IPS DF 6.9 (cell line): ENCODE data around the gene RIC8B.

Source experiments
- DNase-seq: peaks from one replicate; pipeline ENCODE4 v3.0.0-alpha.2; 2013; ENCODE audit warnings: low read depth, low spot score
- H3K27ac ChIP-seq: one replicate; pipeline ENCODE4 v1.5.1; 2013; ENCODE audit warnings: low read length, control low read depth
- H3K27me3 ChIP-seq: 2 replicates; pipeline ENCODE4 v1.6.1; 2013; ENCODE audit warnings: mild to moderate bottlenecking, low read length; ENCODE audit not compliant: control insufficient read depth, insufficient read depth
- H3K36me3 ChIP-seq: 2 replicates; pipeline ENCODE4 v1.6.1; 2013; ENCODE audit warnings: low read length; ENCODE audit not compliant: control insufficient read depth, insufficient read depth
- H3K4me1 ChIP-seq: 2 replicates; pipeline ENCODE4 v1.6.1; 2013; ENCODE audit warnings: low read length; ENCODE audit not compliant: control insufficient read depth, insufficient read depth
- H3K4me3 ChIP-seq: 2 replicates; pipeline ENCODE4 v1.5.1; 2013; ENCODE audit warnings: mild to moderate bottlenecking, low read length
- H3K9me3 ChIP-seq: 2 replicates; pipeline ENCODE4 v1.6.1; 2013; ENCODE audit warnings: low read length, inconsistent platforms; ENCODE audit not compliant: control insufficient read depth, insufficient read depth
- WGBS: extraction: QIAGEN DNeasy Blood & Tissue Kit; methylation state at CpG from one replicate; pipeline ENCODE4 v1.1.7; 2013; ENCODE audit warnings: mixed read lengths, missing lambda C conversion rate; ENCODE audit not compliant: insufficient read length, insufficient coverage; 5-methylcytosine and 5-hydroxymethylcytosine counted together

The RIC8B gene

GRCh38 chr12:106885541-106886249 is 111.2 kb downstream of the RIC8B start:
- Histone ChIP-seq H3K4me1 (no peaks in the 10 kb centered on the region), H3K4me3 (no peak overlapping the region), H3K27me3 (no peaks in the 10 kb centered on the region), H3K27ac (no peak overlapping the region), H3K9me3 (no peaks in the 10 kb centered on the region), H3K36me3 (peaks cover 2% of the 10 kb centered on the region; the same call in 1 of the 2 replicates)
- WGBS: no CpG with 5 or more reads among the region's 4 CpGs
- no peak for DNase-seq

GRCh38 chr12:106886932-106887331 is 112.5 kb downstream of the RIC8B start:
- H3K27me3 ChIP-seq: no peaks in the 10 kb centered on the region
- H3K36me3 ChIP-seq: peaks cover 2% of the 10 kb centered on the region; the same call in 1 of the 2 replicates
- DNase-seq: no peak
- H3K4me3 ChIP-seq: no peak overlapping the region
- H3K9me3 ChIP-seq: no peaks in the 10 kb centered on the region
- H3K27ac ChIP-seq: no peak overlapping the region
- no CpG with 5 or more reads among the region's 2 CpGs for WGBS
- no peaks in the 10 kb centered on the region for H3K4me1 ChIP-seq

- WGBS: no CpG with 5 or more reads among the region's 5 CpGs
These were observed 114.0 kb downstream of the RIC8B start for GRCh38 chr12:106888348-106888970.

GRCh38 chr12:106889326-106889725 is 114.8 kb downstream of the RIC8B start:
- whole genome bisulfite sequencing: no CpG with 5 or more reads among the region's 6 CpGs
- Histone ChIP-seq H3K27me3 (no peaks in the 10 kb centered on the region), H3K9me3 (no peaks in the 10 kb centered on the region), H3K36me3 (peaks cover 2% of the 10 kb centered on the region; the same call in 1 of the 2 replicates), H3K4me1 (no peaks in the 10 kb centered on the region), H3K27ac (no peak overlapping the region), H3K4me3 (no peak overlapping the region)
- no peak for DNase-seq

More at GRCh38 chr12:106888348-106888970, 114.0 kb downstream of the RIC8B start:
- H3K27ac ChIP-seq: no peak overlapping the region
- H3K4me1 ChIP-seq: no peaks in the 10 kb centered on the region
- no peak overlapping the region for H3K4me3 ChIP-seq
- DNase-seq: no peak
- no peaks in the 10 kb centered on the region for H3K27me3 ChIP-seq
- no peaks in the 10 kb centered on the region for H3K9me3 ChIP-seq
- peaks cover 2% of the 10 kb centered on the region; the same call in 1 of the 2 replicates for H3K36me3 ChIP-seq

- no CpG with 5 or more reads among the region's 4 CpGs for WGBS
- no peak for DNase-seq
- Histone ChIP-seq H3K36me3 (peaks cover 2% of the 10 kb centered on the region; the same call in 1 of the 2 replicates), H3K4me3 (no peak overlapping the region), H3K4me1 (no peaks in the 10 kb centered on the region), H3K27me3 (no peaks in the 10 kb centered on the region), H3K27ac (no peak overlapping the region), H3K9me3 (no peaks in the 10 kb centered on the region)
These were observed 115.6 kb downstream of the RIC8B start for GRCh38 chr12:106889950-106890626.

GRCh38 chr12:106892075-106892474 is 117.6 kb downstream of the RIC8B start:
- H3K4me1 ChIP-seq: no peaks in the 10 kb centered on the region
- no peaks in the 10 kb centered on the region for H3K27me3 ChIP-seq
- H3K27ac ChIP-seq: no peak overlapping the region
- no peak overlapping the region for H3K4me3 ChIP-seq
- no peaks in the 10 kb centered on the region for H3K36me3 ChIP-seq
- DNase-seq: no peak
- whole genome bisulfite sequencing: no CpG with 5 or more reads among the region's 1 CpG
- no peaks in the 10 kb centered on the region for H3K9me3 ChIP-seq

- no peak for DNase-seq
- no peaks in the 10 kb centered on the region for H3K9me3 ChIP-seq
- no CpG with 5 or more reads among the region's 8 CpGs for WGBS
- H3K27ac ChIP-seq: no peak overlapping the region
- no peaks in the 10 kb centered on the region for H3K4me1 ChIP-seq
- H3K36me3 ChIP-seq: no peaks in the 10 kb centered on the region
- no peaks in the 10 kb centered on the region for H3K27me3 ChIP-seq
- H3K4me3 ChIP-seq: no peak overlapping the region
These were observed 119.0 kb downstream of the RIC8B start for GRCh38 chr12:106893451-106893850.

GRCh38 chr12:106894774-106895173 is 120.3 kb downstream of the RIC8B start:
- WGBS: no CpG with 5 or more reads among the region's 1 CpG
- DNase-seq: no peak
- Histone ChIP-seq H3K27ac (no peak overlapping the region), H3K27me3 (no peaks in the 10 kb centered on the region), H3K36me3 (no peaks in the 10 kb centered on the region), H3K4me3 (no peak overlapping the region), H3K4me1 (no peaks in the 10 kb centered on the region), H3K9me3 (no peaks in the 10 kb centered on the region)

- H3K9me3 ChIP-seq: no peaks in the 10 kb centered on the region
- DNase-seq: no peak
- no peaks in the 10 kb centered on the region for H3K4me1 ChIP-seq
- no peaks in the 10 kb centered on the region for H3K27me3 ChIP-seq
- H3K27ac ChIP-seq: no peak overlapping the region
- H3K36me3 ChIP-seq: no peaks in the 10 kb centered on the region
- H3K4me3 ChIP-seq: no peak overlapping the region
These were observed 122.1 kb downstream of the RIC8B start for GRCh38 chr12:106896603-106897002.

GRCh38 chr12:106897082-106897481 is 122.6 kb downstream of the RIC8B start:
- H3K9me3 ChIP-seq: no peaks in the 10 kb centered on the region
- H3K4me1 ChIP-seq: no peaks in the 10 kb centered on the region
- H3K27me3 ChIP-seq: no peaks in the 10 kb centered on the region
- H3K4me3 ChIP-seq: no peak overlapping the region
- no peak for DNase-seq
- no peak overlapping the region for H3K27ac ChIP-seq
- H3K36me3 ChIP-seq: no peaks in the 10 kb centered on the region
- WGBS: no CpG with 5 or more reads among the region's 6 CpGs
